Measurements from ENCODE around the gene CD70. TPM values are rescaled to one million over a fixed set of nuclear protein-coding genes. Genes with fewer than 3 reads are reported as not detected.

CD70 gene
- polyA plus RNA-seq, 1 donor (not counting 4 experiments of a cell fraction or from before 2014, with no cell fraction given) = 0.22 TPM

DNA sequence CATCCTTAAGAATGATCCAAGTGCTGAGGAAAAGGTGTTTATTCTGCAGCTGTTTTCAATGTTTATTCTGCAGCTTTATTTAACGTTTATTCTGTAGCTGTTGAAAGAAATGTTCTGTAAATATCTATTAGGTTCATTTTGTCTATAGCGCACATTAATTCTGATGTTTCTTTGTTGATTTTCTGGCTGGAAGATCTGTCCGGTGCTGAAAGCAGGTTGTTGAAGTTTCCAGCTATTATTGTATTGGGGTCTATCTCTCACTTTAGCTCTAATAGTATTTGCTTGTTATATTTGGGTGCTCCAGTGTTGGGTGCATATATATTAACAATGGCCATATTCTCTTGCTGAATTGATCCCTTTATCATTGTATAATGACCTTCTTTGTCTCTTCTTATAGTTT lies 20.2 kb downstream of the CD70 start:
- dilution Hi-C loops (cut with MboI; ENCODE audit: extremely low pct_ligation_motif_present, low sequenced_read_pairs) = no loop called here
- TF ChIP-seq EZH2 (IDR thresholded peaks at IDR 0.05; ENCODE audit: low read length) = no peak
- TF ChIP-seq, protein P1, sequence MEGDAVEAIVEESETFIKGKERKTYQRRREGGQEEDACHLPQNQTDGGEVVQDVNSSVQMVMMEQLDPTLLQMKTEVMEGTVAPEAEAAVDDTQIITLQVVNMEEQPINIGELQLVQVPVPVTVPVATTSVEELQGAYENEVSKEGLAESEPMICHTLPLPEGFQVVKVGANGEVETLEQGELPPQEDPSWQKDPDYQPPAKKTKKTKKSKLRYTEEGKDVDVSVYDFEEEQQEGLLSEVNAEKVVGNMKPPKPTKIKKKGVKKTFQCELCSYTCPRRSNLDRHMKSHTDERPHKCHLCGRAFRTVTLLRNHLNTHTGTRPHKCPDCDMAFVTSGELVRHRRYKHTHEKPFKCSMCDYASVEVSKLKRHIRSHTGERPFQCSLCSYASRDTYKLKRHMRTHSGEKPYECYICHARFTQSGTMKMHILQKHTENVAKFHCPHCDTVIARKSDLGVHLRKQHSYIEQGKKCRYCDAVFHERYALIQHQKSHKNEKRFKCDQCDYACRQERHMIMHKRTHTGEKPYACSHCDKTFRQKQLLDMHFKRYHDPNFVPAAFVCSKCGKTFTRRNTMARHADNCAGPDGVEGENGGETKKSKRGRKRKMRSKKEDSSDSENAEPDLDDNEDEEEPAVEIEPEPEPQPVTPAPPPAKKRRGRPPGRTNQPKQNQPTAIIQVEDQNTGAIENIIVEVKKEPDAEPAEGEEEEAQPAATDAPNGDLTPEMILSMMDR (optimal IDR thresholded peaks at IDR 0.05 in 1 of 3, IDR thresholded peaks at IDR 0.05 in 1 of 3, conservative IDR thresholded peaks at IDR 0.05 in 1 of 3; ENCODE audit: extremely low read depth in 1 of 3, insufficient read depth in 2 of 3, low read length in 3 of 3) = no peak
- DNase-seq (ENCODE audit: low read depth, low spot score) (no peak), FAIRE-seq (no peak)
- no peaks in the 10 kb centered on the region for H3K9me3 ChIP-seq (ENCODE audit: control insufficient read depth, low read depth, low read length)
- no peak overlapping the region for H3K9ac ChIP-seq (ENCODE audit: control insufficient read depth, extremely low read depth, insufficient read depth, low read length)
- H3K4me2 ChIP-seq (ENCODE audit: control insufficient read depth, extremely low read depth, insufficient read depth, low read depth, low read length) = no peak overlapping the region
- no peaks in the 10 kb centered on the region for H4K20me1 ChIP-seq (ENCODE audit: control insufficient read depth, extremely low read depth, insufficient read depth, low read length)
- H3K27me3 ChIP-seq (ENCODE audit: control insufficient read depth, extremely low read depth, insufficient read depth, low read length) = no peaks in the 10 kb centered on the region
- no peaks in the 10 kb centered on the region for H3K36me3 ChIP-seq (ENCODE audit: control insufficient read depth in 2 of 2, extremely low read depth in 1 of 2, insufficient read depth in 2 of 2, low read length in 2 of 2)
- no peak overlapping the region for H3K27ac ChIP-seq (ENCODE audit: control insufficient read depth, insufficient read depth, low read length)
- no peaks in the 10 kb centered on the region for H3K9me1 ChIP-seq (ENCODE audit: control insufficient read depth, extremely low read depth, insufficient read depth, low read length)
- no peak overlapping the region for H3K4me3 ChIP-seq (ENCODE audit: control insufficient read depth in 2 of 3, extremely low read depth in 1 of 3, insufficient read depth in 2 of 3, low read depth in 1 of 3, low read length in 3 of 3)
- H3K79me2 ChIP-seq (ENCODE audit: control insufficient read depth, insufficient read depth, low read length) = no peaks in the 10 kb centered on the region
- no peaks in the 10 kb centered on the region for H3K4me1 ChIP-seq (ENCODE audit: control insufficient read depth, extremely low read depth, insufficient read depth, low read length)
- H2AFZ ChIP-seq (ENCODE audit: control insufficient read depth, low read length) = no peak overlapping the region

DNA sequence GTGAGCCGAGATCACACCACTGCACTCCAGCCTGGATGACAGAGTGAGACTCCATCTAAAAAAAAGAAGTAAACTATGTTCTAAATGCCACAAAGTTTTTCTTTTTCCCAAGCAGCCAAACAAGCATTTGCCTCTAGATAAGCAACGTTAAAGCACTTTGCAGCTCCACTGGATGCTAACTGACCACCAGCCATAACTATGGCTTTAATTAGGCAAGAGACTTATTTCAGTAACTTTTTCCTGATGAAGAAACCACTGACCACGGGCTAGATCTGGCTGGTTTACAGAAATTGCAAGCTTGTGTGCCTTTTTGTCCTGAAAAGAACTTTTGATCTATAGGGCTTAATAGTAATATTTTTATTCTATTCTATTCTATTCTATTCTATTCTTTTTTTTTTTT lies 22.1 kb downstream of the CD70 start:
- no peaks in the 10 kb centered on the region for H3K27me3 ChIP-seq (ENCODE audit: control insufficient read depth, extremely low read depth, insufficient read depth, low read length)
- H3K4me2 ChIP-seq (ENCODE audit: control insufficient read depth, extremely low read depth, insufficient read depth, low read depth, low read length) = no peak overlapping the region
- H3K27ac ChIP-seq (ENCODE audit: control insufficient read depth, insufficient read depth, low read length) = no peak overlapping the region
- no peak for DNase-seq (ENCODE audit: low read depth, low spot score)
- no peaks in the 10 kb centered on the region for H3K36me3 ChIP-seq (ENCODE audit: control insufficient read depth in 2 of 2, extremely low read depth in 1 of 2, insufficient read depth in 2 of 2, low read length in 2 of 2)
- dilution Hi-C loops (cut with MboI; ENCODE audit: extremely low pct_ligation_motif_present, low sequenced_read_pairs) = no loop called here
- no peak overlapping the region for H3K4me3 ChIP-seq (ENCODE audit: control insufficient read depth in 2 of 3, extremely low read depth in 1 of 3, insufficient read depth in 2 of 3, low read depth in 1 of 3, low read length in 3 of 3)
- no peak overlapping the region for H2AFZ ChIP-seq (ENCODE audit: control insufficient read depth, low read length)
- H3K9me3 ChIP-seq (ENCODE audit: control insufficient read depth, low read depth, low read length) = no peaks in the 10 kb centered on the region
- H3K79me2 ChIP-seq (ENCODE audit: control insufficient read depth, insufficient read depth, low read length) = no peaks in the 10 kb centered on the region
- TF ChIP-seq, protein P1 (optimal IDR thresholded peaks at IDR 0.05 in 1 of 3, IDR thresholded peaks at IDR 0.05 in 1 of 3, conservative IDR thresholded peaks at IDR 0.05 in 1 of 3; ENCODE audit: extremely low read depth in 1 of 3, insufficient read depth in 2 of 3, low read length in 3 of 3) = no peak
- TF ChIP-seq EZH2 (IDR thresholded peaks at IDR 0.05; ENCODE audit: low read length) = no peak
- H3K4me1 ChIP-seq (ENCODE audit: control insufficient read depth, extremely low read depth, insufficient read depth, low read length) = no peaks in the 10 kb centered on the region
- FAIRE-seq = no peak
- no peak overlapping the region for H3K9ac ChIP-seq (ENCODE audit: control insufficient read depth, extremely low read depth, insufficient read depth, low read length)
- no peaks in the 10 kb centered on the region for H4K20me1 ChIP-seq (ENCODE audit: control insufficient read depth, extremely low read depth, insufficient read depth, low read length)
- no peaks in the 10 kb centered on the region for H3K9me1 ChIP-seq (ENCODE audit: control insufficient read depth, extremely low read depth, insufficient read depth, low read length)

Measured in keratinocyte (primary cell).